NB4 (cell line): ENCODE data around the gene ITPR3.

Experiments
- CTCF ChIP-seq: IDR thresholded peaks from one replicate; pipeline ENCODE4 v1.5.1; 2012; ENCODE audit warnings: low read depth, low read length
- MYC ChIP-seq: IDR thresholded peaks from 2 replicates; pipeline ENCODE4 v1.6.1; 2011; ENCODE audit warnings: low read depth, low read length
- POLR2A ChIP-seq: IDR thresholded peaks from 2 replicates; pipeline ENCODE4 v1.6.1; 2011; ENCODE audit warnings: mild to moderate bottlenecking; ENCODE audit not compliant: insufficient read length; ENCODE audit errors: extremely low read depth
- TF ChIP-seq, protein P1 (sequence below): IDR thresholded peaks from 2 replicates; pipeline ENCODE4 v1.6.1; 2011; ENCODE audit warnings: low read depth, low read length

GRCh38 chr6:33606642-33607041 lies 14.5 kb upstream of the ITPR3 start:
- TF ChIP-seq CTCF, result no peak
- TF ChIP-seq POLR2A, result no peak
- TF ChIP-seq, protein P1, sequence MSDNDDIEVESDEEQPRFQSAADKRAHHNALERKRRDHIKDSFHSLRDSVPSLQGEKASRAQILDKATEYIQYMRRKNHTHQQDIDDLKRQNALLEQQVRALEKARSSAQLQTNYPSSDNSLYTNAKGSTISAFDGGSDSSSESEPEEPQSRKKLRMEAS, result no peak
- no peak for TF ChIP-seq MYC
